GM23338 (cell line): ENCODE data around the gene SLC9A9. TPM values are rescaled to one million over a fixed set of nuclear protein-coding genes. Genes with fewer than 3 reads are reported as not detected.

Source experiments
- ATAC-seq: fragments of 200-7000 bp; cut with Tn5 transposase; 3 replicates; pipeline ENCODE4 v1.9.1; 2020
- DNase-seq: peaks from one replicate; pipeline ENCODE4 v3.0.0-alpha.2; 2015; ENCODE audit warnings: low spot score
- H2AFZ ChIP-seq: fragments of 200-600 bp; sonication (generic); 2 replicates; pipeline ENCODE4 v1.8.0; 2016; ENCODE audit warnings: antibody characterized with exemption, mild to moderate bottlenecking, moderate library complexity
- H3F3A ChIP-seq: fragments of 200-600 bp; sonication (generic); replicated peaks from 2 replicates; pipeline ENCODE4 v1.8.0; 2017; ENCODE audit warnings: antibody characterized with exemption, mixed run types, low read depth
- H3K27ac ChIP-seq: fragments of 200-600 bp; sonication (generic); 2 replicates; pipeline ENCODE4 v1.6.1; 2016; ENCODE audit warnings: low read depth
- H3K27me3 ChIP-seq: fragments of 200-600 bp; sonication (generic); 2 replicates; pipeline ENCODE4 v1.8.0; 2016; ENCODE audit warnings: mild to moderate bottlenecking, mixed run types, moderate library complexity; ENCODE audit not compliant: insufficient read depth
- H3K36me3 ChIP-seq: fragments of 200-600 bp; sonication (generic); 2 replicates; pipeline ENCODE4 v1.8.0; 2016; ENCODE audit warnings: mild to moderate bottlenecking; ENCODE audit not compliant: insufficient read depth
- H3K4me1 ChIP-seq: fragments of 200-600 bp; sonication (generic); 2 replicates; pipeline ENCODE4 v1.8.0; 2016; ENCODE audit warnings: mild to moderate bottlenecking, moderate library complexity; ENCODE audit not compliant: insufficient read depth
- H3K4me2 ChIP-seq: fragments of 200-600 bp; sonication (generic); 2 replicates; pipeline ENCODE4 v1.7.1; 2017; ENCODE audit warnings: mixed run types
- H3K4me3 ChIP-seq: fragments of 200-600 bp; sonication (generic); 2 replicates; pipeline ENCODE4 v1.6.1; 2016; ENCODE audit warnings: mixed run types
- H3K79me2 ChIP-seq: fragments of 200-600 bp; sonication (generic); replicated peaks from 2 replicates; pipeline ENCODE4 v1.8.0; 2017; ENCODE audit warnings: mild to moderate bottlenecking; ENCODE audit not compliant: insufficient read depth
- H3K9me2 ChIP-seq: fragments of 200-600 bp; sonication (generic); 2 replicates; pipeline ENCODE4 v1.8.0; 2017; ENCODE audit not compliant: insufficient read depth
- H4K20me1 ChIP-seq: fragments of 200-600 bp; sonication (generic); replicated peaks from 2 replicates; pipeline ENCODE4 v1.8.0; 2017; ENCODE audit warnings: mild to moderate bottlenecking; ENCODE audit not compliant: insufficient read depth
- H3K27ac Mint-ChIP-seq: 2 replicates; pipeline ENCODE4 v1.8.0; 2020; ENCODE audit warnings: inconsistent platforms, mild to moderate bottlenecking, moderate library complexity, mixed read lengths
- H3K27me3 Mint-ChIP-seq: 3 replicates; pipeline ENCODE4 v1.8.0; 2022; ENCODE audit warnings: low read depth, mild to moderate bottlenecking, moderate library complexity, mixed read lengths, inconsistent platforms; ENCODE audit not compliant: insufficient read depth, poor library complexity
- H3K36me3 Mint-ChIP-seq: 3 replicates; pipeline ENCODE4 v1.8.0; 2021; ENCODE audit warnings: low read depth, mild to moderate bottlenecking, inconsistent platforms, moderate library complexity, mixed read lengths
- H3K4me1 Mint-ChIP-seq: 3 replicates; pipeline ENCODE4 v1.8.0; 2020; ENCODE audit warnings: mild to moderate bottlenecking, inconsistent platforms, mixed read lengths
- H3K4me3 Mint-ChIP-seq: 3 replicates; pipeline ENCODE4 v1.8.0; 2021; ENCODE audit warnings: moderate library complexity, mild to moderate bottlenecking, inconsistent platforms, mixed read lengths
- H3K9me3 Mint-ChIP-seq: 3 replicates; pipeline ENCODE4 v1.8.0; 2020; ENCODE audit warnings: moderate library complexity, mild to moderate bottlenecking, inconsistent platforms, mixed read lengths
- CTCF ChIP-seq, 2 experiments: fragments of 200-600 bp in 1 of 2; sonication (generic) in 1 of 2; conservative IDR thresholded peaks; 2 replicates each; pipeline versions ENCODE4 v1.5.1 to v1.6.1; 2016 to 2017; ENCODE audit warnings: antibody characterized with exemption in 2 of 2, low read depth in 2 of 2, mild to moderate bottlenecking in 2 of 2, moderate library complexity in 1 of 2
- EZH2 ChIP-seq: fragments of 200-600 bp; sonication (generic); IDR thresholded peaks from one replicate; pipeline ENCODE4 v1.8.0; 2017; ENCODE audit warnings: antibody characterized with exemption, mild to moderate bottlenecking, low read depth; ENCODE audit not compliant: unreplicated experiment
- EZH2phosphoT487 ChIP-seq: fragments of 200-600 bp; sonication (generic); IDR thresholded peaks from one replicate; pipeline ENCODE4 v1.8.1; 2018; ENCODE audit warnings: antibody characterized with exemption; ENCODE audit not compliant: unreplicated experiment
- JUNB ChIP-seq: IDR thresholded peaks from one replicate; pipeline ENCODE4 v1.6.1; 2016; ENCODE audit warnings: antibody characterized with exemption; ENCODE audit not compliant: unreplicated experiment
- NANOG ChIP-seq: IDR thresholded peaks from 2 replicates; pipeline ENCODE4 v1.6.1; 2016; ENCODE audit warnings: antibody characterized with exemption, borderline replicate concordance
- POLR2AphosphoS5 ChIP-seq: IDR thresholded peaks from 2 replicates; pipeline ENCODE4 v1.6.1; 2016; ENCODE audit warnings: antibody characterized with exemption, low read depth
- REST ChIP-seq: IDR thresholded peaks from one replicate; pipeline ENCODE4 v1.6.1; 2018; ENCODE audit warnings: antibody characterized with exemption; ENCODE audit not compliant: unreplicated experiment
- STAT1 ChIP-seq: IDR thresholded peaks from one replicate; pipeline ENCODE4 v1.6.1; 2016; ENCODE audit warnings: antibody characterized with exemption; ENCODE audit not compliant: unreplicated experiment
- ZNF331 ChIP-seq: fragments of 250-450 bp; sonication (Bioruptor Pico); IDR thresholded peaks from 2 replicates; pipeline ENCODE4 v1.5.0; 2020; ENCODE audit warnings: low read depth, mild to moderate bottlenecking, moderate library complexity
- polyA plus RNA-seq: library from polyadenylated mRNA; unstranded; fragments of >200 nt; fragmentation: Nextera tagmentation; extraction: Ambion mirVana; gene quantifications from 2 replicates; pipeline ENCODE4 v1.2.1, GENCODE V29; 2016
- total RNA-seq: library from RNA; depleted of rRNA; stranded (reverse); fragments of >200 nt; shearing (Covaris generic); gene quantifications from 2 replicates; pipeline ENCODE4 v1.2.3, GENCODE V29; 2014

Gene SLC9A9
- total and polyA plus RNA-seq, 2 experiments from 2014 or later: 1.3 to 1.6 TPM

- no peak overlapping the region for H3K4me3 Mint-ChIP-seq
- Histone ChIP-seq H2AFZ (no peak overlapping the region), H4K20me1 (no peaks in the 10 kb centered on the region), H3F3A (no peaks in the 10 kb centered on the region), H3K9me2 (peaks cover 10% of the 10 kb centered on the region), H3K27me3 (no peaks in the 10 kb centered on the region), H3K27ac (no peak overlapping the region), H3K79me2 (no peaks in the 10 kb centered on the region), H3K4me3 (no peak overlapping the region), H3K4me1 (peaks cover 25% of the 10 kb centered on the region), H3K4me2 (no peak overlapping the region), H3K36me3 (no peaks in the 10 kb centered on the region)
- H3K36me3 Mint-ChIP-seq: no peaks in the 10 kb centered on the region
- no peak overlapping the region for H3K27ac Mint-ChIP-seq
- DNase-seq (no peak), ATAC-seq (no peak)
- H3K9me3 Mint-ChIP-seq: no peaks in the 10 kb centered on the region
- H3K27me3 Mint-ChIP-seq: peaks cover 2% of the 10 kb centered on the region
- TF ChIP-seq POLR2AphosphoS5 (no peak), ZNF331 (CRISPR knock-in tag) (no peak)
- H3K4me1 Mint-ChIP-seq: peaks cover 27% of the 10 kb centered on the region
Observed at GRCh38 chr3:143475981-143476380, 372.3 kb downstream of the SLC9A9 start.

- Histone ChIP-seq H3K4me2 (no peak overlapping the region), H4K20me1 (no peaks in the 10 kb centered on the region), H3K9me2 (peaks cover 6% of the 10 kb centered on the region; the same call in 1 of the 2 replicates), H3K4me1 (peaks cover 32% of the 10 kb centered on the region), H2AFZ (no peak overlapping the region), H3K27ac (no peak overlapping the region), H3K79me2 (no peaks in the 10 kb centered on the region), H3F3A (no peaks in the 10 kb centered on the region), H3K4me3 (no peak overlapping the region), H3K36me3 (no peaks in the 10 kb centered on the region), H3K27me3 (no peaks in the 10 kb centered on the region)
- H3K27ac Mint-ChIP-seq: no peak overlapping the region
- H3K4me3 Mint-ChIP-seq: no peak overlapping the region
- peaks cover 2% of the 10 kb centered on the region for H3K27me3 Mint-ChIP-seq
- ATAC-seq: no peak
- no peak for DNase-seq
- no peaks in the 10 kb centered on the region for H3K36me3 Mint-ChIP-seq
- no peaks in the 10 kb centered on the region for H3K9me3 Mint-ChIP-seq
- H3K4me1 Mint-ChIP-seq: peaks cover 26% of the 10 kb centered on the region
- TF ChIP-seq POLR2AphosphoS5 (no peak), CTCF (conservative IDR thresholded peaks at IDR 0.05; ENCODE audit: low read depth in 2 of 2) (no peak), EZH2 (no peak), NANOG (no peak), ZNF331 (CRISPR knock-in tag) (no peak), REST (no peak), STAT1 (no peak), EZH2phosphoT487 (no peak), JUNB (no peak)
Observed at GRCh38 chr3:143472731-143473523, 375.3 kb downstream of the SLC9A9 start.
